GM21723 (cell line): ENCODE data around the gene BRD9.
"Not testable (repeated sequence)": the region's sequence is repeated elsewhere in the genome, so short reads cannot be mapped to it uniquely, and the experiment has no call there.

ENCODE experiments used
- ATAC-seq: cut with Tn5 transposase; IDR thresholded peaks from one replicate; pipeline ENCODE4 v1.9.1; 2021; ENCODE audit warnings: mild to moderate bottlenecking, moderate library complexity; ENCODE audit not compliant: unreplicated experiment

BRD9 gene

DNA sequence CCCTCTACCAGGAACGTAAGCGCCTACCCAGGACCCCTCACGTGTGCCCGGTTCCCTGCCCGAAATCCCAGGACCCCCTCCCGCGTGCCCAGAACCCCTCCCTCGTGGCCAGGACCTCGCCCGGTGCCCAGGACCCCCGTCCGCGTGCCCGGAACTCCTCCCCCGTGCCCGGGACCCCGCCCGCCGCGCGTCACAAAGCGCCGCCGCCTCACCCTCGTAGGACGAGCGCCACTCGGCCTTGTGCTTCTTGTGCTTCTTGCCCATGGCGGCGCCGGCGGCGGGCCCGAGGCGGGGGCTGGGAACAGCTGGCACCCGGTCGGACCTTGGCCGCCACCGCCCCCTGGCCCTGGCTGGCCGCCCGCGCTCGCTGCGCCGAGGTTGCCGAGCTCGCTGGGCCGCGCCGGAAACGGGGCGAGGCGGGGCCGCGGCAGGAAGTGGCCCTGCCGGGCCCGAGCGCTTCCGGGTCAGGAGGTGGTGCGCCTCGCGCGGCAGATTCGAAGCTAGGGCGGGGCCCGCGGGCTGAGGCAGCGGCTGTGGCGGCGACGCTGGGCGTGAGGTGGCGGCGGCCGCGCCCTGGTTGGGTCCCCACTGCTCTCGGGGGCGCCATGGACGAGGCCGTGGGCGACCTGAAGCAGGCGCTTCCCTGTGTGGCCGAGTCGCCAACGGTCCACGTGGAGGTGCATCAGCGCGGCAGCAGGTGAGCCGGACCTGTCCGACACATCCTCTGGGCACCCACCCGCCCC, at the start of gene BRD9, which contains the start of gene TRIP13:
Gene BRD9 (minus strand): TSS at position 408 of the 743 bp plus-strand sequence. CDS start 144 bp downstream, at position 264.
Gene TRIP13 (plus strand): TSS at position 491 of the 743 bp plus-strand sequence. CDS start 115 bp downstream, at position 606.
- ATAC-seq, result peak; percentile 97

DNA sequence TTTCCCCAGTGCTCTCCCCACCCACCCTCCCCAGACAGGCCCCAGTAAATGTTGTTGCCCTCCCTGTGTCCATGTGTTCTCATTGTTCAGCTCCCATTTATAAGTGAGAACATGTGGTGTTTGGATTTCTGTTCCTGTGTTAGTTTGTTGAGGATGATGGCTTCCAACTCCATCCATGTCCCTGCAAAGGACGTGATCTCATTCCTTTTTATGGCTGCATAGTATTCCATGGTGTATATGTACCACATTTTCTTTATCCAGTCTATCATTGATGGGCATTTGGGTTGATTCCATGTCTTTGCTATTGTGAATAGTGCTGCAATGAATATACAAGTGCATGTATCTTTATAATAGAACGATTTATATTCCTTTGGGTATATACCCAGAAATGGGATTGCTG, 48.1 kb upstream of the BRD9 start:
- ATAC-seq, result not testable (repeated sequence)

DNA sequence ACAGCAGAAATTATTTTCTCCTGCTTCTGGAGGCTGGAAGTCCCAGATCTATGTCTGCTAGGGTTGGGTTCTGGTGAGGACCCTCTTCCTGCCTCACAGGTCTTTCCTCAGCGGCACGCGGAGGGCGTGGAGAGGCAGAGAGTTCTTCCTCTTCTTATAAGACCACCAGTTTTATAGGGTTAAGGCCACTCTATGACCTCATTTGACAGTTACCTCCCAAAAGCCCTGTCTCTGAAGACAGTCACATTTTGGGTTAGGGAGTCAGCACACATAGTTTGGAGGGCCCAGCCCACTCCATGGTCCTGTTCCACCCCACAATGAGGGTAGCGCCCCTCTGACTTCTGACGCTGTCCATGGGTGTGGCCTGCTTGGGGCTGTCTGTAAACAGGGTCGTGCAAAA, 46.8 kb upstream of the BRD9 start:
- ATAC-seq, result no peak

DNA sequence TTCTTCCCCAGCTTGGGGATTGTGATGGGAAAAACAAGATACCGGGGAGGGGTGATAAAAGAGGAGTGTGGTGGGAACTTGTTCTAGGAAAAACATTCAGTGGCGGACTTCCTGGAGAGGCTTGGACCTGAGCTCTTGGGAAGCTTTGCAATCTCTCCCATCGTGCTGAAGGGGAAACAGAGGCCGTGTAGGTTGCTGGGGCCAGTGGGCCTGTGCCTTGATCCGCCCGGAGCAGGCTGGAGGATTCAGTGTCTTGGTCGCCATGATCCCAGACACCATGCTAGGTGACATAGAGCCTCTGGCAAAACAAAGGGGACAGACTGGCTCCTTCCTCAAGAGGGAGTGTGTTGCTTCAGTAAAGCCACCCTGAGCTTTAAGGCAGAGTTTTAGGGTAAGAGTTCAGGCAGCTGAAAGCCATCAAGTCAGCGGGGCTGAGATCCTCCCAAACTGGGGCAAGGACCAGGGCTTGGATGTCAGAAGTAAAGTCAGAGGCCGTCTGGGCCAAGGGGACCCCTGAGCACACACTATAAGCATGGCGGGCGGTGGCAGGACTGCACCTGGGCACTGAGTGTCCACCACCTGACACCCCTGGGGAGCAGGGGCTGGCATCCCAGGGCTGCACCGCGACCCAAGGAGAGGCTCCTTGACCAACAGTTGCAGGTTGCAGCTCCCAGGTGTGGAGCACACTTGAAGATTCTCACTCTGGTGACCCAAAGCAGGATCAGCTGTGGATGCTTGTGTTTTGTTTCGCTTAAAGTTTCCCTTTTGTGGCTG, 44.7 kb upstream of the BRD9 start:
- no peak for ATAC-seq

DNA sequence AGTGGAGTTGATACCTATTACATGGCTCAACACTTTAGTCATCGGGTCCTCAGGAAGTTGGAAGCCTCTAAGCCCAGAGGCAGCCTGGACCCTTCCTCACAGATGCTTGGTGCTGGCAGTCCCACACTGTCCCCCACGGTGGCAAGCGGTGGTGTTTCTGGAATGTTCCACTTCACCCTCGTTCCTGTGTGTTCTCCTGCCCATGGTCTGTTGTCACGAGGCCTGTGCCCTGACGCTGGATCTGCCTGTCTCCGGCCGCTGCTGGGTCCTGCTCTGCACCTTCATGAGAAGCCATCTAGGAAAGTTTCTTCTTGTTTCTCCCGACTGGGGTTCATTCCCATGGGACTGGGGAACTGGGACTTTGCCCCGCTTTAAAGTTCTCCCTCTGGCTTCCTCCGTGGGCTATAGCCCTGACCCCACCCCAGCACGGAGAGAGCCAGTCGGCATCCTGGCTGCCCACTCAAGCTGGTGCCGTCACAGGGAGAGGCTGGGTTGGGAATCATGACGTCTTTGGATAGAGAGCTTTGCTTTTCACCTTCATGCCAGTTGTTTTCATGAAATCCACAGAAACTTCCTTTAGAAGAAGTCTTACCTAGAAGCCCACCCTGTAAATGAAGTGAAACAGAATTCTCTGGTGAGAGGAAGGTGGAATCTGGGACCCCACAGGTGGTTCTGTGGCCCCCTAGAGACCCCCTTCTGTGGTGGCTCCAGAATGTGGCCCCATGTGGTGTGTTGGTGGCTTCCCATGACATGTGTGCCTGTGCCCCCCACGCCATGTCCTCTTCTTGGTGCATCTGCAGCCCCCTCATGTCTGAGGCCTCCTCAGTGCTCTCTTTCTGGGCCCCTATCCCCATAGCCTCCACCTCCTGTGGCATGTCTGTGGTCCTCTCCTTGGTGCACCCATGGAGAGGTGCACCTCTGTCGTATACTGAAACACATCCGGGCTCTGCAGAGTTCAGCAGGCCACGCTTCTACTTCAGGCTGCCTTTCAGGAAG, 43.8 kb upstream of the BRD9 start:
- no peak for ATAC-seq

DNA sequence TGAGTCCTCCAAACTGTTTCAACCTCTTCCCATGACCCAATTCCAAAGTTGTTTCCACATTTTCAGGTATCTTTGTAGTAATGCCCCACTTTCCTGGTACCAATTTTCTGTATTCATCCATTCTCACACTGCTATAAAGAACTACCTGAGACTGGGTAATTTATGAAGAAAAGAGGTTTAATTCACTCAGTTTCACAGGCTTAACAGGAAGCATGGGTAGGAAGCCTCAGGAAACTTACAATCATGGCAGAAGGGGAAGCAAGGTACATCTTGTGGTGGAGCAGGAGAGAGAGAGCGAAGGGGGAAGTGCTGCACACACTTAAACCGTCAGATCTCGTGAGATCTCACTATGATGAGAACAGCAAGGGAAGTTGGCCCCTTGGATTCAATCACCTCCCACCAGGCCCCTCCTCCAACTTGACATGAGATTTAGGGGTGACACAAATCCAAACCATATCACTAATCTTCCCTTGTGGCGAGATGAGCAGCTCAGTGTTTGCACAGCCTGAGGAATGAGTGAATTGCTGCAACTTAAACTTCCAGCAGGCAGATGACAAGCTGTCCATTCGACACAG, 43.0 kb upstream of the BRD9 start:
- ATAC-seq, result no peak

DNA sequence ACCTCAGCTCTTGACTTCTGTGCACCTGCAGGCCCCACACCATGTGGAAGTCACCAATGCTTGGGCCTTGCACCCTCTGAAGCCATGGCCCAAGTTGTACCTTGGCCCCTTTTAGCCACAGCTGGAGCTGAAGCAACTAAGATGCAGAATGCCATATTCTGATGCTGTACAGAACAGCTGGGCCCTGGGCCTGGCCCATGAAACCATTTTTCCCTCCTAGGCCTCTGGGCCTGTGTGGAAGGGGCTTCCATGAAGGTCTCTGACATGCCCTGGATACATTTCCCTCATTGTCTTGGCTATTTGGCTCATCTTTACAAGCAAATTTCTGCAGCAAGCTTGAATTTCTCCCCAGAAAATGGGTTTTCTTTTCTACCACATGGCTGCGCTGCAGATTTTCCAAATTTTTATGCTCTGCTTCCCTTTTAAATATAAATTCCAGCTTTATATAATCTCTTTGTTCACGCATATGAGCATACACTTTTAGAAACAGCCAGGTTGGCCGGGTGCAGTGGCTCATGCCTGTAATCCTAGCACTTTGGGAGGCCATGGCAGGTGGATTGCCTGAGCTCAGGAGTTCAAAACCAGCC, 41.9 kb upstream of the BRD9 start:
- not testable (repeated sequence) for ATAC-seq

DNA sequence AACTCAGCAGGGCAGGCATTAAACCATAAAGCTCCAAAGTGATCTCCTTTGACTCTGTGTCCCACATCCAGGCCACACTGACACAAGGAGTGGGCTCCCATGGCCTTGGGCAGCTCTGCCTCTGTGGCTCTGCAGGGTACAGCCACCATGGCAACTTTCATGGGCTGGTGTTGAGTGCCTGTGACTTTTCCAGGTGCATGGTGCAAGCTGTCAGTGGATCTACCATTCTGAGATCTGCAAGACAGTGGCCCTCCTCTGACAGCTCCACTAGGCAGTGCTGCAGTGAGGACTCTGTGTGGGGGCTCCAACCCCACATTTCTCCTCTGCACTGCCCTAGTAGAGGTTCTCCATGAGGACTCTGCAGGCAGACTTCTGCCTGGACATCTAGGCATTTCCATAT, 41.4 kb upstream of the BRD9 start:
- not testable (repeated sequence) for ATAC-seq

DNA sequence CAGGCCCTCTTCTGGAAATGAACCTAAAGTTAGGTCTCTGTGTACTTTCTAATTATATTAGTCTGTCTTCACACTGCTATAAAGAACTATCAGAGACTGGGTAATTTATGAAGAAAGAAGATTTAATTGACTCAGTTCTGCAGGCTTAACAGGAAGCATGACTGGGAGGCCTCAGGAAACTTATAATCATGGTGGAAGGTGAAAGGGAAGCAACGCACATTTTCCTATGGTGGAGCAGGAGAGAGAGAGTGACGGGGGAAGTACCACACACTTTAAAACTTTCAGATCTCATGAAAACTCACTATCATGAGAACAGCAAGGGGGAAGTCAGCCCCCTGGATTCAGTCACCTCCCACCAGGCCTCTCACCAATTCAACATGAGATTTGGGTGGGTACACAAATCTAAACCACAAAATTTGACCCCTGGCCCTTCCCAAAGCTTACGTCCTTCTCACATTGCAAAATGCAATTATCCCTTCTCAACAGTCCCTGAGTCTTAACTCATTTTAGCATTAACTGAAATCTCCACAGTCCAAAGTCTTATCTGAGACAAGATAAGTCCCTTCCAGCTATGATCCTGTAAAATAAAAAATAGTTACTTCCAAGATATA, 40.8 kb upstream of the BRD9 start:
- no peak for ATAC-seq

DNA sequence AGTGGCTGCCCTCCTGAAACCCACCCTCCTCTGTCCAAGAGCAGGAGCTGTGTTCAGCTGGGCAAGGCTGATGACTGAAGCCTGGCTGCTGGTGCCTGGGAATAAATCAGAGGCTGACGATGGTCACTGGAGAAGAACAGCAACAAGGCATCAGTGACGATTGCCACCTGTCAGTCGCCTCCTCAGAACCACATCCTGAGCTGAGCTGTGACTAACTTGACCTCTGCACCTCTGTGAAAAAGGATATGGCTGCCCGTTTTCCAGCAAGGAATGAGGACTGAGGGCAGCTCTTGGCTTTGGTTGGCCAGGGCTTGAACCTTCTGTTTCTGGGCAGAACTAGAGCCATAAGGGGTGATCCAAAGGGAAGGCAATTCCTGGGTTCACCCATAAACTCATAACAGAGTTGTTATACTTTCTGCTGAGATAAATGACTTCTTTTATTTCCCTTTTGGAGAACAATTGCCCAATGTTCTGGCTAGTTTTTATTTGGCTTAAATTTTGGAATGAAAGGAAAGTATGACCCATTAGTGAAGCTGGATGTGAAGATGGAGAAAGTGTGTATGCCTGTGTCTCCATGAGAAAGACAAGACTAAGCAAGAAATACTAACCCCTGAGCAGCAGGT, 40.1 kb upstream of the BRD9 start:
- no peak for ATAC-seq

DNA sequence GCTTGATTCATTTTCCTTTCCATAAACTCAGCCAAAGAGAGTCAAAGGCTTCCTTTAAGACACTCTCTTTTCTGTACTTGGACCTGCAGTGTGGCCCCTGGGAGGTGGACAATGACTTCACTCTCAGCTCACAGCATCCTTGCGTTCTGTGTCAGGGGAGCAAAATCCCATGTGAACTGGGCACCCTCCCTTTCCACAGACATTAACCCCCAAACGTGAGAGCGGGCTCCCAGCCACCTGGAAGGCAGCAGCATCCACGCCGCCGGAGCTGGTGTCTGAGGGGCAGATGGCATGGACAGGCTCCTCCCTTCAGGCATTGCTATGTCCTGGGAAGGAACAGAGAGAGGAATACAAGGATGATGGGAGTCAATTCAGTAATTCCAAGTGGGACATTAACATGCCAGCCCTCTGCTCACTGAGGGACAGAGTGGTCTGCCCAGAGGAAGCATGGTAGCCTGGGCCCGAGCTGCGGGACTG, 39.6 kb upstream of the BRD9 start:
- ATAC-seq, result no peak

DNA sequence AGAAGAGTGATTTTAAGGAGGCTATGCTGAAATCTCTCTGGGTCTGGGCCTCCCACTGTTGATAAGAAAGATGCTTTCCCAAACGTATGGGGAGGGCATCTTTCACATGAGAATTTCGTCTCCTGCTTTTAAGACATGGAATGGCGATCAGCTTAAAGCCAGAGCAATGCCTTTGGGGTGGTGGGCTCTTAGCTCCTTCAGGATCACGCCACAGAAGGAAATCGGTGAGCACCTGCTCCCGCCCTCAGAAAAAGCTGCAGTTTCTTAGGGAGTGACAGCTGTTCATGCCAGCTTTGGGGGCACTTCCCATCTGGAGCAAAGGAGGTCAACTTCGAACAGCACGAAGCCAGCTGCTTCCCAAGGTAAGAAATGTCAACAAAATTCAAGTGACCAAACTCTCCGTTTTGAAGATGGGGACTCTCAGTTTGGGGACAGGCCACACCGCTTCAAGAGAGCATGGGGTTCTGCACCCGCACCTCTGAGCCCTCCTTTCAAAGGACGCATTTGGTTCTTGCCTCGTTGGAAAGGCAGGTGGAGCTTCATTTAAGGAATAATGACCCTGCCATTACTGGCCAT, 39.1 kb upstream of the BRD9 start:
- ATAC-seq, result no peak

DNA sequence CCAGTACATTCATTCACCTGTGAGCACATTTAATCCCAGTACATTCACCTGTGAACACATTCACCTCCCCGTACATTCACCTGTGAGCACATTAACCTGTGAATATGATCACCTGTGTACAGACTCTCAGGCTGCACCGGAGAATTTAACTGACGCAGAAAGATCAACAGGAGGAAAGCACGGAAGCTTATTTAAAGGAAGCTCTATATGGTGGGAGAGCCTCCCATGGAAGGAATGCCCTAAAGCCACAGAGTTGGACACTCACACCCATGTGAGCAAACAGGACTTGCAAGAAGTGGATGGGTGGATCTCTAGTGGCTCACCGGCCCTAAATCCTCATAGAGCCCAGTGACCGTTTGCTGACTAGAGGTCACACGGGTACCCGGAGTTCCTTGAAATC, 38.3 kb upstream of the BRD9 start:
- no peak for ATAC-seq

DNA sequence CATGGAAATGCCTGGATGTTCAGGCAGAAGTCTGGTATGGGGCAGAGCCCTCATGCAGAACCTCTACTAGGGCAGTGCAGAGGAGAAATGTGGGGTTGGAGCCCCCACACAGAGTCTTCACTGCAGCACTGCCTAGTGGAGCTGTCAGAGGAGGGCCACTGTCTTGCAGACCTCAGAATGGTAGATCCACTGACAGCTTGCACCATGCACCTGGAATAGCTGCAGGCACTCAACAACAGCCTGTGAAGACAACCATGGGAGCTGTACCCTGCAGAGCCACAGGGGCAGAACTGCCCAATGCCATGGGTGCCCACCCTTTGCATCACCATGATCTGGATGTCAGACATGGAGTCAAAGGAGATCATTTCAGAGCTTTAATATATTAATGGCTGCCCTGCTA, 37.0 kb upstream of the BRD9 start:
- ATAC-seq, result no peak

DNA sequence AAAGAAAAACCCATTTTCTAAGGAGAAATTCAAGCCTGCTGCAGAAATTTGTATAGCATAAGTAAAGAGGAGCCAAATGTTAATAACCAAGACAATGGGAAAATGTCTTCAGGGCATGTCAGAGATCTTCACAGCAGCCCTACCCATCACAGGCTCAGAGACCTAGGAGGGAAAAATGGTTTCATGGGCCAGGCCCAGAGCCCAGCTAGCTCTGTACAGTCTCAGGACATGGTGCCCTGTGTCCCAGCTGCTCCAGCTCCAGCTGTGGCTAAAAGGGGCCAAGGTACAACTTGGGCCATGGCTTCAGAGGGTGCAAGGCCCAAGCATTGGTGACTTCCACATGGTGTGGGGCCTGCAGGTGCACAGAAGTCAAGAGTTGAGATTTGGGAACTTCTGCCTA, 36.6 kb upstream of the BRD9 start:
- not testable (repeated sequence) for ATAC-seq

DNA sequence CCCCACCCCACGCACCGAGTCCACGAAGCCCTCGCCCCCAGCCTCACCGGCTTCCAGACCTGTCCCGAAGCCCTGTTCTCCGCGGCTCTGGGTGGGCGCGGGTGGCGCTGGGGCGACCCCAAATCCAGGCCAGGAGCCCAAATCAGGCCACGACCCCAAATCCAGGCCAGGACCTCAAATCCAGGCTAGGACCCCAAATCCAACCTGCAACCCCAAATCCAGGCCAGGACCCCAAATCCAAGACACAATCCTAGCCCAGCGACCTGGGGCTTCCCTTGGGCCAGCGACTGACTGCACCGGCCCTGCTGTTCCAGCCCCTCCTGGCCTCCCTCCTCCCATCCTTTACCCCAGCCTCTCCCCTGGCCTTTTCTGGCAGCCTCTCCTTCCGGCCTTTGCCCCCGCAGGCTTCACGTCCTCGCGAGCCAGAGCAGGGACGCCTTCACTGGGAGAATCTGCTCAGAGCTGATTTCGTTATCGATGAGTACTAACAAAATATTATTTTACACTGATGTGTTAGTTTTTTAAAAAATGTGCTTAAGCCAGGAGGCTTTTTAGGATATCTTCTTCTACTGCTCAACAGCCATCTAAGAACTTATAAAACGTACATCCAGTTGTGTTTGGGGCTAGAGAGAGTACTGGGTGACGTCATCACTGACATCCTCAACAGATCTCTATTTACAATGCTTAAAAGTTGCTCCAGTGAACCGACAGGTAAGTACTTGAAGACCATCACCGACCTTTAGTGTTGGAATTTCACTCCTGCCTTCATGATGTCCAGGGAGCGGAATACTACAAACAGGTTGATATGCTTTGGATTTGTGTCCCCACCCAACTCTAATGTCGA, 34.8 kb upstream of the BRD9 start:
- no peak for ATAC-seq

DNA sequence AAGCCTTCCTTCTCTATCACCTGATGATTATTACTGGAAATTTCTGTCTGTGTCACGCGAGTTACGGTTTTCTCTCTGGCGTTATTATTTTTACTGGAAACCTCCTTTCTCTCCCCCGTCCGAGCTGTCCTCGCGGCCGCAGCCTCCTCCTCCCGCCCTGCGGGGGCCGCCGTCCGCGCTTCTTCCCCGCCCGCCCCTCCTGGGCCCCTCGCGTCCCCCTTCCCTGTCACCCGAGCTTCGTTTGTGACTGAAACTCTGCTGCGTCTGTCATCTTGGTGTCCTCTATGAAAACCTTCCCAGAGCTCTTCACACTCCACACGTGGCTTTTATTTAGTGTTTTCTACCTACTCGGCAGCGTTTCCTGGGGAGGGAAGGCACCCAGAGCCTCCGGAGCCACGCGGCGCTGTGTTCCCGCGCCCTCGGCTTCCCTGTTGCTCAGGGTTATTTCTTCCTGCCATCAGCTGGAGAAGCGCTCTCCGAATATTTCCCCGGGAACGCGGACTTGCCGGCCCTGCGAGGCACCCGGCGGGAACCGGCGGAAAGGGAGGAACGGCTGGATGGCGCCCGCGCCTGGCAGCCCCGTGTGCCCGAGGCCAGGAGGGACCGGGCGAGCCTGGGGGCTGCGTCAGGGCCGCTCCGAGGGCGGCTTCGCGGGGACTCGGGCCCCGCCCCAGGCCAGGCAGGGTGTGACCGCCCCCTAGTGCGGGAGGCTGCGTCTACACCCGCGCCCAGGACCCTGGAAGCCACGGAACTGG, 34.0 kb upstream of the BRD9 start:
- no peak for ATAC-seq
